GM12878 (cell line): ENCODE measurements around the gene ZBED2. TPM values are rescaled to one million over a fixed set of nuclear protein-coding genes. Genes with fewer than 3 reads are reported as not detected.

ENCODE experiments used
- ATAC-seq: fragments of 200-7000 bp; cut with Tn5 transposase; 3 replicates; pipeline ENCODE4 v1.9.1; 2020; ENCODE audit warnings: mild to moderate bottlenecking, moderate library complexity
- BruUV-seq: library from RNA; stranded (reverse); fragments of 400-500 nt; replicated peaks from 2 replicates; lab custom pipeline; 2021; lab: Mats Ljungman, UMichigan
- CTCF ChIA-PET: fragments of 300-600 bp; sonication (Branson Sonifier 250); formaldehyde crosslinking; extraction: SDS; loops from one replicate; lab custom pipeline; 2021; ENCODE audit warnings: inconsistent platforms; lab: Yijun Ruan, JAX
- POLR2A ChIA-PET: fragments of 350-600 bp; formaldehyde crosslinking; extraction: SDS; loops from one replicate; lab custom pipeline; 2021; ENCODE audit warnings: inconsistent platforms; lab: Charles Lee
- RAD21 ChIA-PET: fragments of 300-600 bp; sonication (Branson Sonifier 250); formaldehyde crosslinking; loops from one replicate; lab custom pipeline; 2023; ENCODE audit warnings: antibody characterized with exemption; ENCODE audit not compliant: unreplicated experiment; lab: Charles Lee
- SMC1A ChIA-PET: fragments of 300-600 bp; sonication (Branson Sonifier 250); formaldehyde crosslinking; loops from one replicate; lab custom pipeline; 2023; ENCODE audit not compliant: unreplicated experiment, uncharacterized antibody; lab: Charles Lee
- DNase-seq: peaks from one replicate; pipeline ENCODE4 v3.0.0-alpha.2; 2011; ENCODE audit warnings: low read depth, low spot score
- FAIRE-seq: peaks from 3 replicates; lab custom pipeline; 2011; peaks lifted over from hg19 to GRCh38; lab: Jason Lieb, UNC
- H2AFZ ChIP-seq: 2 replicates; pipeline ENCODE4 v1.6.0; 2011; ENCODE audit warnings: low read depth, low read length, control low read depth; ENCODE audit not compliant: control insufficient read depth
- H3K27ac ChIP-seq: 2 replicates; pipeline ENCODE4 v1.5.1; 2011; ENCODE audit warnings: control low read depth; ENCODE audit not compliant: control insufficient read depth, insufficient read depth
- H3K27me3 ChIP-seq, 2 experiments: replicated peaks in 1 of 2; 2 replicates each; pipeline versions ENCODE4 v1.6.0 to v1.6.1; 2011; ENCODE audit warnings: low read length in 1 of 2; ENCODE audit not compliant: control insufficient read depth in 2 of 2, insufficient read depth in 2 of 2
- H3K36me3 ChIP-seq, 2 experiments: 2 replicates each; pipeline ENCODE4 v1.5.1; 2011; ENCODE audit warnings: low read length in 1 of 2; ENCODE audit not compliant: control insufficient read depth in 2 of 2, insufficient read depth in 2 of 2
- H3K4me1 ChIP-seq: 2 replicates; pipeline ENCODE4 v1.6.1; 2011; ENCODE audit warnings: mild to moderate bottlenecking, low read length, moderate library complexity, mixed read lengths; ENCODE audit not compliant: control insufficient read depth, insufficient read depth
- H3K4me2 ChIP-seq: 2 replicates; pipeline ENCODE4 v1.6.0; 2011; ENCODE audit warnings: control low read depth; ENCODE audit not compliant: control insufficient read depth, insufficient read depth
- H3K4me3 ChIP-seq: fragments of 200-600 bp; sonication (generic); 2 replicates; pipeline ENCODE4 v1.5.1; 2016
- H3K79me2 ChIP-seq: 2 replicates; pipeline ENCODE4 v1.6.0; 2011; ENCODE audit warnings: low read length; ENCODE audit not compliant: control insufficient read depth, insufficient read depth
- H3K9ac ChIP-seq: 2 replicates; pipeline ENCODE4 v1.8.0; 2011; ENCODE audit warnings: low read length, control low read depth, mixed read lengths; ENCODE audit not compliant: control insufficient read depth, insufficient read depth
- H3K9me3 ChIP-seq: replicated peaks from 3 replicates; pipeline ENCODE4 v1.5.1; 2011; ENCODE audit warnings: mild to moderate bottlenecking, low read length; ENCODE audit not compliant: control insufficient read depth, insufficient read depth
- H4K20me1 ChIP-seq: 2 replicates; pipeline ENCODE4 v1.6.0; 2011; ENCODE audit not compliant: control insufficient read depth, insufficient read depth
- CREB1 ChIP-seq: IDR thresholded peaks from 2 replicates; pipeline ENCODE4 v1.6.1; 2012; ENCODE audit warnings: low read depth, mild to moderate bottlenecking, inconsistent platforms
- IKZF1 ChIP-seq: fragments of 450-650 bp; conservative IDR thresholded peaks from 2 replicates; pipeline ENCODE4 v1.6.1; 2017; ENCODE audit warnings: antibody characterized with exemption, mild to moderate bottlenecking
- MEF2A ChIP-seq: IDR thresholded peaks from 2 replicates; pipeline ENCODE4 v1.6.1; 2011; ENCODE audit warnings: low read depth, mild to moderate bottlenecking, low read length, moderate library complexity; ENCODE audit not compliant: insufficient read depth
- MTA3 ChIP-seq: IDR thresholded peaks from 2 replicates; pipeline ENCODE4 v1.6.1; 2012; ENCODE audit warnings: low read length, inconsistent platforms, borderline replicate concordance
- NKRF ChIP-seq: fragments of 450-650 bp; conservative IDR thresholded peaks from 2 replicates; pipeline ENCODE4 v1.6.1; 2017; ENCODE audit warnings: mild to moderate bottlenecking, moderate library complexity
- POLR2AphosphoS2 ChIP-seq: IDR thresholded peaks from 2 replicates; pipeline ENCODE4 v1.6.1; 2011; ENCODE audit warnings: low read depth, mild to moderate bottlenecking, low read length, improper control_type of control experiment, moderate library complexity
- RAD21 ChIP-seq: IDR thresholded peaks from 2 replicates; pipeline ENCODE4 v1.6.1; 2011; ENCODE audit warnings: mild to moderate bottlenecking, low read depth, low read length, moderate library complexity; ENCODE audit not compliant: insufficient read depth
- REST ChIP-seq: IDR thresholded peaks from 2 replicates; pipeline ENCODE4 v1.6.1; 2012; ENCODE audit warnings: mild to moderate bottlenecking, low read depth, low read length
- SIX5 ChIP-seq: IDR thresholded peaks from 2 replicates; pipeline ENCODE4 v1.6.1; 2011; ENCODE audit warnings: mild to moderate bottlenecking, low read depth, low read length, moderate library complexity; ENCODE audit not compliant: severe bottlenecking
- SP1 ChIP-seq: IDR thresholded peaks from one replicate; pipeline ENCODE4 v1.6.1; 2011; ENCODE audit warnings: low read depth, low read length
- TAF1 ChIP-seq: IDR thresholded peaks from 2 replicates; pipeline ENCODE4 v1.6.1; 2011; ENCODE audit warnings: mild to moderate bottlenecking, low read depth, low read length, borderline replicate concordance
- WGBS: methylation state at CpG from one replicate; pipeline ENCODE4 v1.1.6; 2016; ENCODE audit warnings: low lambda C conversion rate; ENCODE audit not compliant: insufficient replicate concordance, insufficient coverage; ENCODE audit errors: missing lambda C conversion rate; 5-methylcytosine and 5-hydroxymethylcytosine counted together
- in situ Hi-C: fragments of 300-500 bp; cut with MboI; formaldehyde crosslinking; loops from 9 replicates; pipeline ENCODE4 v1.14.3; 2018; ENCODE audit warnings: mixed read lengths
- intact Hi-C: fragments of 100-400 bp; cut with micrococcal nuclease; formaldehyde crosslinking; loops from one replicate; pipeline ENCODE4 v1.14.2; 2022; ENCODE audit not compliant: unreplicated experiment
- polyA plus RNA-seq, 11 experiments: library from polyadenylated mRNA; depleted of rRNA in 4 of 11; unstranded in 6 of 11; stranded (reverse) in 5 of 11; fragments of >200 nt; fragmentation: Nextera tagmentation in 4 of 11; fragmentation: Illumina TruSeq in 1 of 11; extraction: Ambion mirVana in 4 of 11; extraction: Trizol in 1 of 11; gene quantifications; 1 replicate in 1 of 11; 2 replicates in 10 of 11; pipeline versions ENCODE4 v1.2.1 to v1.2.3, GENCODE V29; 2011 to 2016; ENCODE audit warnings: inconsistent platforms in 2 of 11, missing spikeins in 2 of 11, low read depth in 1 of 11
- total RNA-seq, 4 experiments: library from RNA; depleted of rRNA in 3 of 4; stranded (reverse); fragments of >200 nt in 3 of 4; fragmentation: Illumina TruSeq in 1 of 4; extraction: Trizol in 1 of 4; gene quantifications; 2 replicates each; pipeline versions ENCODE4 v1.2.1 to v1.2.3, GENCODE V29; 2013 to 2021

Gene ZBED2
- total and polyA plus RNA-seq, 10 of the 15 experiments (the other 5 are each of a cell fraction or from before 2014, with no cell fraction given) = 0.02 to 0.24 (median 0.08) TPM; not detected in 3

- in situ Hi-C loops = no loop called here
- Histone ChIP-seq H3K4me1 (no peaks in the 10 kb centered on the region), H3K4me2 (no peak overlapping the region), H2AFZ (no peak overlapping the region), H3K9ac (no peak overlapping the region), H3K27me3 (no peaks in the 10 kb centered on the region), H3K79me2 (no peaks in the 10 kb centered on the region), H3K27ac (no peak overlapping the region), H3K36me3 (no peaks in the 10 kb centered on the region), H3K9me3 (no peaks in the 10 kb centered on the region), H4K20me1 (no peaks in the 10 kb centered on the region), H3K4me3 (no peak overlapping the region)
- RAD21 ChIA-PET = interaction anchor here (2.2 kb wide), 1 partner anchor 10 kb away, joined by 12 read pairs; no protein-coding TSS in a partner anchor
- intact Hi-C loops = no loop called here
- no peak for TF ChIP-seq IKZF1
- no peak for TF ChIP-seq SIX5
- FAIRE-seq (no peak), ATAC-seq (no peak), DNase-seq (no peak)
- POLR2A ChIA-PET = no interaction called here
- SMC1A ChIA-PET = interaction anchor here (3.2 kb wide), 1 partner anchor 10 kb away, joined by 19 read pairs; no protein-coding TSS in a partner anchor
- CTCF ChIA-PET = interaction anchor here (1.0 kb wide), 1 partner anchor 17 kb away, joined by 6 read pairs; no protein-coding TSS in a partner anchor
- BruUV-seq = no TSS peak
Observed at GRCh38 chr3:111588527-111588926, 6.6 kb downstream of the ZBED2 start.

GRCh38 chr3:111585217-111585616 lies 9.9 kb downstream of the ZBED2 start:
- H3K4me2 ChIP-seq = no peak overlapping the region
- no peak overlapping the region for H2AFZ ChIP-seq
- WGBS = 10% methylated on average over 1 of the region's 1 CpG
- ChIA-PET SMC1A (interaction anchor here (1.5 kb wide), 1 partner anchor 14 kb away, joined by 3 read pairs; no protein-coding TSS in a partner anchor), RAD21 (no interaction called here), POLR2A (no interaction called here), CTCF (interaction anchor here (2.1 kb wide), 1 partner anchor 7 kb away, joined by 5 read pairs; no protein-coding TSS in a partner anchor)
- DNase-seq (no peak), FAIRE-seq (no peak)
- no peaks in the 10 kb centered on the region for H3K27me3 ChIP-seq
- H3K9ac ChIP-seq = no peak overlapping the region
- no peaks in the 10 kb centered on the region for H3K36me3 ChIP-seq
- in situ Hi-C loops = no loop called here
- H3K4me3 ChIP-seq = no peak overlapping the region
- H4K20me1 ChIP-seq = no peaks in the 10 kb centered on the region
- H3K27ac ChIP-seq = no peak overlapping the region
- no peaks in the 10 kb centered on the region for H3K79me2 ChIP-seq
- intact Hi-C loops = no loop called here
- H3K9me3 ChIP-seq = no peaks in the 10 kb centered on the region
- TF ChIP-seq TAF1 (no peak), MTA3 (no peak), RAD21 (no peak), NKRF (no peak), REST (no peak), SP1 (no peak), MEF2A (no peak), CREB1 (no peak), POLR2AphosphoS2 (no peak)
- TF ChIP-seq, all 136 proteins: peak for 0
- no TSS peak for BruUV-seq
- no peaks in the 10 kb centered on the region for H3K4me1 ChIP-seq
- no peak for ATAC-seq
